A549 treated with ZK216348 at 1 μM for 4 hours (cell line): Measurements from ENCODE around the gene RNF212. TPM values are rescaled to one million over a fixed set of nuclear protein-coding genes. Genes with fewer than 3 reads are reported as not detected.

ENCODE experiments used
- total RNA-seq: library from RNA; stranded (reverse); fragments of 200-300 nt; extraction: Qiagen RNA extraction; gene quantifications from 5 replicates; pipeline ENCODE4 v1.2.3, GENCODE V29; 2022; ENCODE audit warnings: low read depth

The RNF212 gene
- total RNA-seq, result 1.5 to 2.5 TPM (median 1.7 TPM) in 5 replicates

DNA sequence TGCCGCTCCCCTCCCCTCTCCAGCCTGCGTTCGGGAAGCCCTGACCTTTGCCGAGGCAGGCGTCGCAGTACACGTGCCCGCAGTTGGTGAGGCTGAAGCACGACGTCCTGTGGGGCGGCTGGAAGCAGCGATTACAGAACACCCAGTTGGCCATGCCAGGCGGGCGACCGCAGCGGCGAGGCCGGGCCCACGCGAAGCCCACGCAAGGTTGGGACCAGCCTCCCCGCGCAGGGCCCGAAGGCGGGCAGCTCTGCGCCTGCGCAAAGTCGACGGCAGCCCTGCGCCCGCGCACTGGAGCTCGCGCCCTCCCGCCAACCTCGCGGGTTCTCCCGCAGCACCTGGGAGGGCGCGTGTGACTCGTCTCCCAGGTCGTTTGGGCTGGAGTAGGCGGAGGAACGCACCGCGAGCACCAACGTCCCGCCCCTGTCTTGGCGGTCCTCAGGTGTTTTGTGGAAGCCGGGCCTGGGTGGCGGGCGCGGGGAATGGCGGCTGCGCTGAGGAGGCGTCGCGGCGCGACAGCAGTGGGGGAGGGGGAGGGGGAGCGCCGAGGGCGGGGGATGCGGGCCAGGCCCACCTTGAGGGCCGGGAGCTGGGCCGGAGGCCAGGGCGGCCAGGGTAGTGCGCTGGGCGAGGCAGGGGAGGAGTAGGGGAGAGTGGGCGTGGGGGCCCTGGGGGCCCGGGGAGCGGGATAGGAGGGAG, at the start of gene RNF212:
Gene RNF212 (minus strand): TSS at position 254 of the 699 bp plus-strand sequence. CDS start 100 bp downstream, at position 154.

Other genes starting within 250 kb of the RNF212 start
- 24.4 to 59.3 TPM (median 48.8 TPM) in 5 replicates for gene GAK, start 181.2 kb downstream of the RNF212 start, total RNA-seq
- 6.1 to 12.3 TPM (median 8.0 TPM) in 5 replicates for gene TMEM175, start 181.1 kb downstream of the RNF212 start, total RNA-seq
- gene DGKQ, start 140.0 kb downstream of the RNF212 start, total RNA-seq, result 4.0 to 9.4 TPM (median 7.7 TPM) in 5 replicates
- 5.5 to 17.7 TPM (median 13.9 TPM) in 5 replicates for gene IDUA, start 126.5 kb downstream of the RNF212 start, total RNA-seq
- 0.15 to 0.40 TPM (median 0.31 TPM) in 4 of 5 replicates, not detected in the other for gene SLC26A1, start 120.2 kb downstream of the RNF212 start, total RNA-seq
- 10.8 to 25.7 TPM (median 23.0 TPM) in 5 replicates for gene FGFRL1, start 101.9 kb downstream of the RNF212 start, total RNA-seq
- 0.13 to 0.69 TPM (median 0.34 TPM) in 4 of 5 replicates, not detected in the other for gene SPON2, start 59.0 kb upstream of the RNF212 start, total RNA-seq
- 56.7 to 97.3 TPM (median 85.7 TPM) in 5 replicates for gene CTBP1, start 135.6 kb upstream of the RNF212 start, total RNA-seq
- 48.8 to 68.1 TPM (median 64.7 TPM) in 5 replicates for gene MAEA, start 176.3 kb upstream of the RNF212 start, total RNA-seq
- 3.2 to 5.7 TPM (median 5.0 TPM) in 5 replicates for gene UVSSA, start 233.6 kb upstream of the RNF212 start, total RNA-seq